ENCODE measurements around the gene SLC11A1. TPM values are rescaled to one million over a fixed set of nuclear protein-coding genes. Genes with fewer than 3 reads are reported as not detected.

SLC11A1 gene
- total and polyA plus RNA-seq, 7 donors = 0.96 to 3.9 (median 2.2) TPM

GRCh38 chr2:218437969-218438368, 55.9 kb downstream of the SLC11A1 start:
- no peak for ATAC-seq
- Histone ChIP-seq H3K36me3 (ENCODE audit: insufficient read depth in 1 of 2, low read depth in 1 of 2) (no peaks in the 10 kb centered on the region), H3K9me3 (no peaks in the 10 kb centered on the region), H3K4me3 (no peak overlapping the region), H3K4me1 (no peaks in the 10 kb centered on the region), H3K27ac (no peak overlapping the region), H3K27me3 (ENCODE audit: insufficient read depth in 3 of 3, low read length in 2 of 3) (no peaks in the 10 kb centered on the region)
- no peak for TF ChIP-seq CTCF (IDR thresholded peaks at IDR 0.05)
- DNase-seq = no peak
- intact Hi-C loops (cut with DNase I) = no loop called here
- WGBS, 3 donors = 86 to 100% (median 95%) methylated on average over 1 of the region's 1 CpG

- Histone ChIP-seq H3K9me3 (no peaks in the 10 kb centered on the region), H3K36me3 (ENCODE audit: insufficient read depth in 1 of 2, low read depth in 1 of 2) (no peaks in the 10 kb centered on the region), H3K4me1 (no peaks in the 10 kb centered on the region), H3K27me3 (ENCODE audit: insufficient read depth in 3 of 3, low read length in 2 of 3) (no peaks in the 10 kb centered on the region), H3K27ac (no peak overlapping the region), H3K4me3 (no peak overlapping the region)
- ATAC-seq = no peak
- TF ChIP-seq CTCF (IDR thresholded peaks at IDR 0.05) = no peak
- DNase-seq = peak in 1 of 2 donors; percentile 42
- intact Hi-C loops (cut with DNase I) = no loop called here
- 47 to 52% (median 50%) methylated on average over 4 of the region's 4 CpGs for WGBS, 3 donors
Observed at GRCh38 chr2:218438596-218438995, 56.5 kb downstream of the SLC11A1 start.

GRCh38 chr2:218444692-218445357, 62.8 kb downstream of the SLC11A1 start:
- no peak overlapping the region for H3K27ac ChIP-seq
- ATAC-seq = no peak
- TF ChIP-seq CTCF (IDR thresholded peaks at IDR 0.05) = no peak
- peaks cover 0 to 17% of the 10 kb centered on the region in 2 donors for H3K36me3 ChIP-seq (ENCODE audit: insufficient read depth in 1 of 2, low read depth in 1 of 2)
- intact Hi-C loops (cut with DNase I) = no loop called here
- 97 to 99% (median 98%) methylated on average over 7 of the region's 7 CpGs for WGBS, 3 donors
- H3K9me3 ChIP-seq = no peaks in the 10 kb centered on the region
- DNase-seq = no peak
- H3K27me3 ChIP-seq (ENCODE audit: insufficient read depth in 3 of 3, low read length in 2 of 3) = no peaks in the 10 kb centered on the region
- no peak overlapping the region for H3K4me3 ChIP-seq
- H3K4me1 ChIP-seq = no peaks in the 10 kb centered on the region

GRCh38 chr2:218445602-218446001, 63.5 kb downstream of the SLC11A1 start:
- intact Hi-C loops (cut with DNase I) = no loop called here
- ATAC-seq = no peak

More at GRCh38 chr2:218445602-218446001, 63.5 kb downstream of the SLC11A1 start:
- no peak for TF ChIP-seq CTCF (IDR thresholded peaks at IDR 0.05)
- Histone ChIP-seq H3K4me3 (no peak overlapping the region), H3K4me1 (no peaks in the 10 kb centered on the region), H3K27ac (no peak overlapping the region), H3K36me3 (ENCODE audit: insufficient read depth in 1 of 2, low read depth in 1 of 2) (peaks cover 0 to 21% of the 10 kb centered on the region in 2 donors), H3K27me3 (ENCODE audit: insufficient read depth in 3 of 3, low read length in 2 of 3) (no peaks in the 10 kb centered on the region), H3K9me3 (no peaks in the 10 kb centered on the region)
- DNase-seq = no peak

Other genes starting within 250 kb of the SLC11A1 start
- gene CXCR1, start 215.3 kb upstream of the SLC11A1 start, total RNA-seq = under 1 TPM; 0.28 to 0.96 (median 0.74) TPM
- gene CXCR1, start 215.3 kb upstream of the SLC11A1 start, polyA plus RNA-seq = under 1 TPM in 1 of 3 donors, not detected in 2; 0.10 TPM
- gene ARPC2, start 165.1 kb upstream of the SLC11A1 start, total RNA-seq = 100 to 1,000 TPM; 150 to 218 (median 188) TPM
- gene ARPC2, start 165.1 kb upstream of the SLC11A1 start, polyA plus RNA-seq = 100 to 1,000 TPM; 170 to 274 (median 244) TPM
- gene GPBAR1, start 121.3 kb upstream of the SLC11A1 start, total RNA-seq = under 1 TPM; 0.24 to 0.74 (median 0.24) TPM
- gene GPBAR1, start 121.3 kb upstream of the SLC11A1 start, polyA plus RNA-seq = under 1 TPM; 0.45 to 0.59 (median 0.56) TPM
- gene AAMP, start 112.1 kb upstream of the SLC11A1 start, total RNA-seq = 10 to 100 TPM; 52.7 to 70.6 (median 62.5) TPM
- 100 to 1,000 TPM in 2 of 3 donors, 10 to 100 TPM in 1; 73.8 to 120 (median 115) TPM for gene AAMP, start 112.1 kb upstream of the SLC11A1 start, polyA plus RNA-seq
- gene PNKD, start 111.8 kb upstream of the SLC11A1 start, total RNA-seq = 10 to 100 TPM; 31.5 to 54.5 (median 41.0) TPM
- gene PNKD, start 111.8 kb upstream of the SLC11A1 start, polyA plus RNA-seq = 10 to 100 TPM; 55.6 to 86.9 (median 68.1) TPM
- 100 to 1,000 TPM; 152 to 197 (median 157) TPM for gene TMBIM1, start 89.8 kb upstream of the SLC11A1 start, total RNA-seq
- gene TMBIM1, start 89.8 kb upstream of the SLC11A1 start, polyA plus RNA-seq = 100 to 1,000 TPM; 167 to 264 (median 228) TPM
- not detected for gene CATIP, start 25.4 kb upstream of the SLC11A1 start, total RNA-seq
- not detected for gene CATIP, start 25.4 kb upstream of the SLC11A1 start, polyA plus RNA-seq
- gene CTDSP1, start 17.6 kb downstream of the SLC11A1 start, total RNA-seq = 10 to 100 TPM; 57.2 to 73.0 (median 63.9) TPM
- 10 to 100 TPM; 55.6 to 62.9 (median 57.4) TPM for gene CTDSP1, start 17.6 kb downstream of the SLC11A1 start, polyA plus RNA-seq
- gene VIL1, start 36.9 kb downstream of the SLC11A1 start, total RNA-seq = not detected
- under 1 TPM; 0.08 to 0.10 (median 0.10) TPM for gene VIL1, start 36.9 kb downstream of the SLC11A1 start, polyA plus RNA-seq
- gene USP37, start 186.1 kb downstream of the SLC11A1 start, total RNA-seq = 10 to 100 TPM in 1 of 4 donors, 1 to 10 TPM in 3; 5.9 to 10.0 (median 7.2) TPM
- gene USP37, start 186.1 kb downstream of the SLC11A1 start, polyA plus RNA-seq = 1 to 10 TPM; 2.1 to 6.3 (median 3.4) TPM
- 10 to 100 TPM; 15.9 to 22.9 (median 17.2) TPM for gene CNOT9, start 186.6 kb downstream of the SLC11A1 start, total RNA-seq
- 10 to 100 TPM; 12.3 to 20.6 (median 20.1) TPM for gene CNOT9, start 186.6 kb downstream of the SLC11A1 start, polyA plus RNA-seq
- gene PLCD4, start 225.6 kb downstream of the SLC11A1 start, total RNA-seq = 10 to 100 TPM; 20.3 to 85.2 (median 43.0) TPM
- 10 to 100 TPM in 2 of 3 donors, 1 to 10 TPM in 1; 1.4 to 39.7 (median 15.9) TPM for gene PLCD4, start 225.6 kb downstream of the SLC11A1 start, polyA plus RNA-seq